NT2/D1 (cell line): ENCODE data around the gene DOCK1.

Experiments
- SUZ12 ChIP-seq: IDR thresholded peaks from 2 replicates; pipeline ENCODE4 v1.6.1; 2011; ENCODE audit not compliant: insufficient read length, insufficient read depth; ENCODE audit errors: extremely low read depth
- YY1 ChIP-seq: IDR thresholded peaks from 2 replicates; pipeline ENCODE4 v1.6.1; 2011; ENCODE audit not compliant: insufficient read length, insufficient read depth
- ZNF274 ChIP-seq: IDR thresholded peaks from 2 replicates; pipeline ENCODE4 v1.6.1; 2011; ENCODE audit warnings: mild to moderate bottlenecking, low read depth, low read length

DNA sequence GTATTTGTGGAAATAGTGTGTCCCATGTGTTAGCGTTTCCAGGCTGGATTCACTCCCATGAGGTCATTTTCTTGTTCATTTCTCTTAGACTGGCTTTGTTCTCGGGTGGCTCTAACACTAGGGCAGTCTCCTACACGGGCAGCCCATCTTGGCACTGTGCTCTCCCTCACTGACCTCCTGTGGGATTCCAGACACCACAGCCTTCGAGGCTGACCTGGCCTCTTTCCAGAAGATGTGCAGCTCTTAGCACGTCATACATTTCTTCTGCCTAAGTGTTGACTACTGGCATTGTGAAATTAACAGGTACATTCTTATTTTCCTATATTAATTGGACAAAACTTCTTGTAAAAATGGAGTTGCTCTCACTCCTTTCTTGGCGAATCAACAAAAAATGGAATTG, 218.4 kb downstream of the DOCK1 start:
- TF ChIP-seq YY1 (no peak), ZNF274 (no peak), SUZ12 (no peak)
